Left ventricle myocardium inferior (tissue), 1 donor: Measurements from ENCODE around the gene HDHD3. TPM values are rescaled to one million over a fixed set of nuclear protein-coding genes. Genes with fewer than 3 reads are reported as not detected.
"Not testable (repeated sequence)": the region's sequence is repeated elsewhere in the genome, so short reads cannot be mapped to it uniquely, and the experiment has no call there.

Experiments
- DNase-seq: peaks from one replicate; pipeline ENCODE4 v3.0.0-alpha.2; 2020
- H3K27ac ChIP-seq: fragments of 200-600 bp; replicated peaks from 2 replicates; pipeline ENCODE4 v1.8.0; 2021
- H3K27me3 ChIP-seq: fragments of 200-600 bp; 2 replicates; pipeline ENCODE4 v1.8.0; 2021; ENCODE audit warnings: low read depth
- H3K36me3 ChIP-seq: fragments of 200-600 bp; 2 replicates; pipeline ENCODE4 v1.8.0; 2021
- H3K4me1 ChIP-seq: fragments of 200-600 bp; 2 replicates; pipeline ENCODE4 v1.8.0; 2021
- H3K4me3 ChIP-seq: fragments of 200-600 bp; 2 replicates; pipeline ENCODE4 v1.8.0; 2021; ENCODE audit warnings: mild to moderate bottlenecking, moderate library complexity
- H3K9me3 ChIP-seq: fragments of 200-600 bp; replicated peaks from 2 replicates; pipeline ENCODE4 v1.8.0; 2021
- CTCF ChIP-seq: fragments of 200-600 bp; IDR thresholded peaks from 2 replicates; pipeline ENCODE4 v1.8.0; 2021; ENCODE audit warnings: antibody characterized with exemption, mild to moderate bottlenecking, borderline replicate concordance
- intact Hi-C: fragments of 100-400 bp; cut with micrococcal nuclease; formaldehyde crosslinking; loops from one replicate; pipeline ENCODE4 v1.11.0; 2022
- total RNA-seq: library from RNA; stranded (reverse); fragmentation: NEBNext Ultra II Directional; extraction: Animal tissue kit (Norgen Biotek cat#: 25700); gene quantifications from one replicate; pipeline ENCODE4 v1.2.1, GENCODE V29; 2021
- donor health status: DM: no; HTN: yes; CAD: no; lungs with severe emphysema.

HDHD3 gene
- total RNA-seq, 1 donor from 2014 or later, result 8.9 TPM

DNA sequence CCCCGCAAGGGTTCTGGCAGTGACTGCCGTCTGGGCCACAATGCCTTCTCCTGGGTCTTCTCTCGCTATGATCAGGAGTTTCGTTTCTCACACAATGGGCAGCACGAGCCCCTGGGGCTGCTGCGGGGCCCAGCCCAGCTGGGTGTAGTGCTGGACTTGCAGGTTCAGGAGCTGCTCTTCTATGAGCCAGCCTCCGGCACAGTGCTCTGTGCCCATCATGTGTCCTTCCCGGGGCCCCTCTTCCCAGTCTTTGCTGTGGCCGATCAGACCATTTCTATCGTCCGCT lies 7.0 kb downstream of the HDHD3 start:
- TF ChIP-seq CTCF, result no peak
- peaks cover 15% of the 10 kb centered on the region for H3K4me1 ChIP-seq
- H3K9me3 ChIP-seq, result no peaks in the 10 kb centered on the region
- H3K36me3 ChIP-seq, result peaks cover 16% of the 10 kb centered on the region
- no peak overlapping the region for H3K4me3 ChIP-seq
- H3K27me3 ChIP-seq, result no peaks in the 10 kb centered on the region
- DNase-seq, result no peak
- intact Hi-C loops, result no loop called here
- H3K27ac ChIP-seq, result no peak overlapping the region

DNA sequence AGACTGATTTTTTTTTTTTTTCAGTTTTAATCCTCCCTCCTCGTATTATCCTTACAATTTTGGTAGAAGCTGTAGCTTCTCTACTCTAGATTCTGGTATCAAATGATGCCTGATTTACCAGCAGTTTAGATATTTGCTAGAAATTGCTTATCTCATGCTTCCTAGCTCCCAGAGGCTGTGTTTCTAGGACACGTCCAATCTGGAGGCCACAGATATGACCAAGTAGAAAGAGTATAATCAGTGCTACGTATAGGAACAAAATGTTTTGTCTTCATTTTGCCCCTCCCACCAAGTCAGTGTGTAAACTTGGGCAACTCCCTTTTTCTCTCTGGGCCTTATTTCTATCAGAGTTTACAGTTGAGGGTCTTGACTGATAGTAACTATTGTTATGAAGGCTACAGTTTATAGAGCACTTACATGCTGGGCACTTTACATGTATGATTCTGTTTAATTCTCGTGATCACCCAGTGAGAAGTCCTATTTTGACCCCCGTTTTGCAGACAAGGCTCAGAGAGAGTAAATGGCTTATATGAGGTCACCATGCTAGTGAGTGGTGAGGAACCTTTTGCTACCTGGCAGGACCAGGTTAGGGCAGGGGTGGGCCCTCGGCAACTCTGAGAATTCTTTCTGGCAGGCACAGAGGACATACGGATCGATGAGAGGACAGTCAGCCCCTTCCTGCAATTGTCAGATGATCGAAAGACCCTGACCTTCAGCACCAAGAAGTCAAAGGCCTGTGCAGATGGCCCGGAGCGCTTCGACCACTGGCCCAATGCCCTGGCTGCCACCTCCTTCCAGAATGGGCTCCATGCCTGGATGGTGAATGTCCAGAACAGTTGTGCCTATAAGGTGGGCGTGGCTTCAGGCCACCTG lies 7.6 kb downstream of the HDHD3 start:
- Histone ChIP-seq H3K4me3 (no peak overlapping the region), H3K27me3 (no peaks in the 10 kb centered on the region), H3K27ac (no peak overlapping the region), H3K9me3 (no peaks in the 10 kb centered on the region), H3K4me1 (peaks cover 19% of the 10 kb centered on the region), H3K36me3 (peaks cover 12% of the 10 kb centered on the region)
- intact Hi-C loops, result no loop called here
- no peak for TF ChIP-seq CTCF
- no peak for DNase-seq

GRCh38 chr9:113368348-113368981 lies 8.3 kb downstream of the HDHD3 start:
- DNase-seq, result no peak
- Histone ChIP-seq H3K27me3 (no peaks in the 10 kb centered on the region), H3K9me3 (no peaks in the 10 kb centered on the region), H3K36me3 (peaks cover 4% of the 10 kb centered on the region), H3K27ac (no peak overlapping the region), H3K4me1 (peaks cover 19% of the 10 kb centered on the region), H3K4me3 (no peak overlapping the region)
- no peak for TF ChIP-seq CTCF
- intact Hi-C loops, result no loop called here

DNA sequence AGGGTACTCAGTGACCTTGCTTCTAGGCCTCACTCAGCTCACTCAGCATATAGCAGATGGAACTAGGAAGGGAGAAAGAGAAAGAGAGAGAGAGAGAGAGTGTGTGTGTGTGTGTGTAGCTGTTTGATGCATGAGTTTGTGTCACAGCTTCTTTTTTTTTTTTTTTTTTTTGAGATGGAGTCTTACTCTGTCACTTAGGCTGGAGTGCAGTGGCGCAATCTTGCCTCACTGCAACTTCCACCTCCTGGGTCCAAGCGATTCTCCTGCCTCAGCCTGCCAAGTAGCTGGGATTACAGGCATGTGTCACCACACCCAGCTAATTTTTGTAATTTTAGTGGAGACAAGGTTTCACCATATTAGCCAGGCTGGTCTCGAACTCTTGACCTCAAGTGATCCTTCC lies 11.1 kb downstream of the HDHD3 start:
- H3K4me3 ChIP-seq, H3K36me3 ChIP-seq, H3K27ac ChIP-seq, DNase-seq, intact Hi-C loops, H3K9me3 ChIP-seq, H3K27me3 ChIP-seq: not testable (repeated sequence)
- H3K4me1 ChIP-seq, result peaks cover 19% of the 10 kb centered on the region

DNA sequence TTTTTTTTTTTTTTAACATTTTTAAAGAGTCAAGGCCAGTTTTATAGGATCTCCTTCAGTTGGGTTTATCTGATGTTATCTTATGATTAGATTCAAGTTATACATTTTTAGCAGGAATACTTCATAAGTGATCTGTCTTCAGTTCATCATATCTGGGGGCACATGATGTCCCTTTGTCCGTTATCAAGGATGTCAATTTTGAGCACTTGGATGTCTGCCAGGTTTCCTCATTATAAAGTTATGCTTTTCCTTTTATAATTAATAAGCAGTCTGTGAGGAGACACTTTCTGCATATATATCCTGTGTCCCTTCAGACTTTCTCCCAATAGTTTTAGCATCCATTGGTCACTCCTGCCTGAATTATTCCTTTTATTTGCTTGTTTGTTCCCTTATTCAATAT lies 11.8 kb downstream of the HDHD3 start:
- Histone ChIP-seq H3K27me3 (no peaks in the 10 kb centered on the region), H3K27ac (no peak overlapping the region), H3K9me3 (no peaks in the 10 kb centered on the region), H3K4me3 (no peak overlapping the region), H3K36me3 (no peaks in the 10 kb centered on the region), H3K4me1 (peaks cover 17% of the 10 kb centered on the region)
- DNase-seq, result no peak
- intact Hi-C loops, result no loop called here
- no peak for TF ChIP-seq CTCF

- Histone ChIP-seq H3K4me1 (peaks cover 10% of the 10 kb centered on the region), H3K27ac (no peak overlapping the region), H3K36me3 (no peaks in the 10 kb centered on the region), H3K4me3 (no peak overlapping the region), H3K9me3 (no peaks in the 10 kb centered on the region), H3K27me3 (no peaks in the 10 kb centered on the region)
- no peak for DNase-seq
- intact Hi-C loops, result no loop called here
- no peak for TF ChIP-seq CTCF
Observed at GRCh38 chr9:113363336-113363735, 13.4 kb downstream of the HDHD3 start.
